HEK293 (cell line): ENCODE measurements around the gene ZBED1.
"Not testable (repeated sequence)": the region's sequence is repeated elsewhere in the genome, so short reads cannot be mapped to it uniquely, and the experiment has no call there.

Experiments
- CTCF ChIP-seq: fragments of 450-650 bp; formaldehyde crosslinking; IDR thresholded peaks from 2 replicates; pipeline ENCODE4 v1.5.1; 2016; ENCODE audit warnings: missing biosample characterization, missing genetic modification characterization
- OVOL3 ChIP-seq: fragments of 450-650 bp; formaldehyde crosslinking; IDR thresholded peaks from 2 replicates; pipeline ENCODE4 v1.5.1; 2016; ENCODE audit warnings: missing biosample characterization, missing genetic modification characterization
- REST ChIP-seq: fragments of 450-650 bp; formaldehyde crosslinking; IDR thresholded peaks from 2 replicates; pipeline ENCODE4 v1.5.1; 2016; ENCODE audit warnings: missing biosample characterization, missing genetic modification characterization
- TCF7L2 ChIP-seq: IDR thresholded peaks from 2 replicates; pipeline ENCODE4 v1.6.1; 2011; ENCODE audit warnings: low read depth, mild to moderate bottlenecking, inconsistent platforms, low read length, moderate library complexity, borderline replicate concordance
- YY1 ChIP-seq: fragments of 450-650 bp; formaldehyde crosslinking; IDR thresholded peaks from 2 replicates; pipeline ENCODE4 v1.5.1; 2018; ENCODE audit warnings: missing biosample characterization, missing genetic modification characterization
- ZNF585B ChIP-seq: fragments of 450-650 bp; formaldehyde crosslinking; IDR thresholded peaks from 2 replicates; pipeline ENCODE4 v1.5.1; 2016; ENCODE audit warnings: missing biosample characterization, missing genetic modification characterization
- ZNF707 ChIP-seq: fragments of 450-650 bp; formaldehyde crosslinking; IDR thresholded peaks from 2 replicates; pipeline ENCODE4 v1.5.1; 2016; ENCODE audit warnings: missing biosample characterization, missing genetic modification characterization
- ZSCAN30 ChIP-seq: fragments of 450-650 bp; IDR thresholded peaks from 2 replicates; pipeline ENCODE4 v1.5.1; 2018; ENCODE audit warnings: missing biosample characterization, mild to moderate bottlenecking, missing genetic modification characterization, moderate library complexity

GRCh38 chrX:2471126-2471525, 29.6 kb downstream of the ZBED1 start:
- TF ChIP-seq CTCF (tag by site-specific recombination); ZSCAN30 (tag by site-specific recombination); YY1 (tag by site-specific recombination); ZNF585B (tag by site-specific recombination); REST (tag by site-specific recombination); ZNF707 (tag by site-specific recombination); TCF7L2; OVOL3 (tag by site-specific recombination): not testable (repeated sequence)
